Non-pigmented ciliary epithelial cell (primary cell): ENCODE data around the gene GAS6.
"Not testable (repeated sequence)": the region's sequence is repeated elsewhere in the genome, so short reads cannot be mapped to it uniquely, and the experiment has no call there.

Experiments used
- DNase-seq: peaks from one replicate; pipeline ENCODE4 v3.0.0-alpha.2; 2010; ENCODE audit warnings: low read depth

Gene GAS6

GRCh38 chr13:113806104-113806471, 57.8 kb downstream of the GAS6 start:
- no peak for DNase-seq

GRCh38 chr13:113805431-113806103, 58.3 kb downstream of the GAS6 start:
- DNase-seq: no peak

- DNase-seq: no peak
Measured at GRCh38 chr13:113804703-113805430, 59.0 kb downstream of the GAS6 start.

- no peak for DNase-seq
Measured at GRCh38 chr13:113804017-113804702, 59.7 kb downstream of the GAS6 start.

- no peak for DNase-seq
Measured at GRCh38 chr13:113803409-113804016, 60.4 kb downstream of the GAS6 start.

- no peak for DNase-seq
Measured at GRCh38 chr13:113802761-113803160, 61.1 kb downstream of the GAS6 start.

- no peak for DNase-seq
Measured at GRCh38 chr13:113802090-113802531, 61.8 kb downstream of the GAS6 start.

GRCh38 chr13:113801289-113801961, 62.5 kb downstream of the GAS6 start:
- DNase-seq: no peak

- no peak for DNase-seq
Measured at GRCh38 chr13:113800576-113800926, 63.3 kb downstream of the GAS6 start.

GRCh38 chr13:113798200-113798811, 65.6 kb downstream of the GAS6 start:
- no peak for DNase-seq

GRCh38 chr13:113796964-113797676, 66.8 kb downstream of the GAS6 start:
- no peak for DNase-seq

GRCh38 chr13:113796211-113796963, 67.5 kb downstream of the GAS6 start:
- no peak for DNase-seq

- not testable (repeated sequence) for DNase-seq
Measured at GRCh38 chr13:113795362-113795761, 68.5 kb downstream of the GAS6 start.

- no peak for DNase-seq
Measured at GRCh38 chr13:113794764-113795173, 69.1 kb downstream of the GAS6 start.

- no peak for DNase-seq
Measured at GRCh38 chr13:113794086-113794485, 69.8 kb downstream of the GAS6 start.

- no peak for DNase-seq
Measured at GRCh38 chr13:113793718-113794085, 70.2 kb downstream of the GAS6 start.

GRCh38 chr13:113792886-113793717, 70.8 kb downstream of the GAS6 start:
- DNase-seq: no peak

GRCh38 chr13:113792236-113792770, 71.6 kb downstream of the GAS6 start:
- DNase-seq: no peak

GRCh38 chr13:113791761-113792160, 72.1 kb downstream of the GAS6 start:
- DNase-seq: no peak
